ENCODE measurements around the gene BLACAT1. TPM values are rescaled to one million over a fixed set of nuclear protein-coding genes. Genes with fewer than 3 reads are reported as not detected.

Gene BLACAT1
- total and polyA plus RNA-seq, 9 of the 15 experiments (the other 6 are each of a cell fraction or from before 2014, with no cell fraction given), result 0.10 to 5.9 (median 0.73) TPM

GRCh38 chr1:205456383-205456867, 580 bp upstream of the BLACAT1 start:
- Histone ChIP-seq H3K4me2 (ENCODE audit: insufficient read depth, low read length) (no peak overlapping the region), H3K79me2 (ENCODE audit: control insufficient read depth, insufficient read depth, low read length) (no peaks in the 10 kb centered on the region), H3K4me1 (replicated peaks in 1 of 2; ENCODE audit: control insufficient read depth in 2 of 2, insufficient read depth in 2 of 2, low read length in 2 of 2) (peaks cover 0 to 17% of the 10 kb centered on the region in 2 experiments; a peak in 3 of 5 replicates), H4K20me1 (replicated peaks; ENCODE audit: control insufficient read depth, insufficient read depth, low read length) (peaks cover 5% of the 10 kb centered on the region; the same call in 1 of the 2 replicates), H2AFZ (ENCODE audit: low read depth, low read length) (no peak overlapping the region), H3K27me3 (ENCODE audit: control insufficient read depth in 2 of 2, insufficient read depth in 2 of 2, low read length in 2 of 2) (peaks cover 35 to 62% of the 10 kb centered on the region in 2 experiments), H3K27ac (ENCODE audit: extremely low read depth, low read depth, low read length) (no peak overlapping the region), H3K36me3 (ENCODE audit: control insufficient read depth, insufficient read depth, low read length) (no peaks in the 10 kb centered on the region), H3K4me3 (no peak overlapping the region), H3K9me3 (replicated peaks; ENCODE audit: control insufficient read depth, insufficient read depth, low read depth, low read length) (no peaks in the 10 kb centered on the region), H3K9ac (ENCODE audit: insufficient read depth in 1 of 2, low read depth in 2 of 2, low read length in 2 of 2) (no peak overlapping the region), H3K9me1 (ENCODE audit: control insufficient read depth, insufficient read depth, low read length) (no peaks in the 10 kb centered on the region)
- ATAC-seq (no peak), DNase-seq (ENCODE audit: extremely low read depth in 1 of 4, low spot score in 3 of 4) (no peak), FAIRE-seq (no peak)
- intact Hi-C loops (cut with micrococcal nuclease) (no loop called here), in situ Hi-C loops (cut with MboI) (no loop called here)
- ChIA-PET POLR2A (interaction anchor here (0.6 kb wide), 1 partner anchor 92 kb away, joined by 3 read pairs; no protein-coding TSS in a partner anchor), CTCF (ENCODE audit: low intra/inter-chr PET ratio) (no interaction called here)
- no peak for TF ChIP-seq ZBTB5 (IDR thresholded peaks at IDR 0.05)
- 0 out of 2 replicates have a peak, but pooled peaks have one; percentile 11 for TF ChIP-seq RBM14 (IDR thresholded peaks at IDR 0.05; ENCODE audit: borderline replicate concordance, insufficient read depth, low read depth, low read length)
- no peak for TF ChIP-seq BDP1 (IDR thresholded peaks at IDR 0.05; ENCODE audit: insufficient read depth, insufficient read length)
- TF ChIP-seq HDAC6 (IDR thresholded peaks at IDR 0.05; ENCODE audit: low read depth, low read length), result 0 out of 2 replicates have a peak, but pooled peaks have one; percentile 50
- no peak for TF ChIP-seq CCAR2 (IDR thresholded peaks at IDR 0.05; ENCODE audit: low read depth, low read length)
- TF ChIP-seq HEY1 (CRISPR knock-in tag; IDR thresholded peaks at IDR 0.05; ENCODE audit: borderline replicate concordance), result no peak
- 34% methylated on average over 46 of the region's 47 CpGs for WGBS (ENCODE audit: insufficient coverage, low coverage, missing lambda C conversion rate)
- BruUV-seq (replicated peaks), result no TSS peak
